Activated CD8-positive, alpha-beta T cell treated with anti-CD3 and anti-CD28 coated beads for 36 hours (primary cell): ENCODE measurements around the gene ELFN2. TPM values are rescaled to one million over a fixed set of nuclear protein-coding genes. Genes with fewer than 3 reads are reported as not detected.

Source experiments
- ATAC-seq: fragments of 200-7000 bp; cut with Tn5 transposase; one replicate; pipeline ENCODE4 v1.10.0; 2021; ENCODE audit warnings: mild to moderate bottlenecking, moderate library complexity
- CTCF ChIA-PET: fragments of 350-600 bp; sonication (Branson Sonifier 250); formaldehyde crosslinking; loops from one replicate; lab custom pipeline; 2021; ENCODE audit warnings: antibody characterized with exemption; lab: Charles Lee
- POLR2A ChIA-PET: fragments of 350-600 bp; sonication (Branson Sonifier 250); formaldehyde crosslinking; loops from one replicate; lab custom pipeline; 2021; ENCODE audit warnings: antibody characterized with exemption; lab: Charles Lee
- DNase-seq: peaks from one replicate; pipeline ENCODE4 v3.0.0-alpha.2; 2020
- H3K27ac Mint-ChIP-seq: one replicate; pipeline ENCODE4 v1.8.0; 2021; ENCODE audit warnings: mild to moderate bottlenecking, mixed read lengths
- H3K27me3 Mint-ChIP-seq: one replicate; pipeline ENCODE4 v1.8.0; 2021; ENCODE audit warnings: mixed read lengths
- H3K36me3 Mint-ChIP-seq: one replicate; pipeline ENCODE4 v1.8.0; 2021; ENCODE audit warnings: low read depth, mixed read lengths
- H3K4me1 Mint-ChIP-seq: one replicate; pipeline ENCODE4 v1.8.0; 2021; ENCODE audit warnings: low read depth, mixed read lengths
- H3K4me3 Mint-ChIP-seq: one replicate; pipeline ENCODE4 v1.8.0; 2021; ENCODE audit warnings: mild to moderate bottlenecking, moderate library complexity, mixed read lengths
- H3K9me3 Mint-ChIP-seq: one replicate; pipeline ENCODE4 v1.8.0; 2021; ENCODE audit warnings: mixed read lengths
- intact Hi-C: fragments of 100-400 bp; cut with micrococcal nuclease; formaldehyde crosslinking; loops from one replicate; pipeline ENCODE4 v1.10.0; 2022
- total RNA-seq, 2 experiments: library from RNA; stranded (reverse); gene quantifications; one replicate each; pipeline ENCODE4 v1.2.3, GENCODE V29; 2021
- TF ChIP-seq, protein P1 (sequence below): fragments of 200-600 bp; IDR thresholded peaks from one replicate; pipeline ENCODE4 v1.8.0; 2022; ENCODE audit warnings: antibody characterized with exemption, mild to moderate bottlenecking

ELFN2 gene
- total RNA-seq, 2 experiments from 2014 or later: 0.51 to 0.52 TPM

DNA sequence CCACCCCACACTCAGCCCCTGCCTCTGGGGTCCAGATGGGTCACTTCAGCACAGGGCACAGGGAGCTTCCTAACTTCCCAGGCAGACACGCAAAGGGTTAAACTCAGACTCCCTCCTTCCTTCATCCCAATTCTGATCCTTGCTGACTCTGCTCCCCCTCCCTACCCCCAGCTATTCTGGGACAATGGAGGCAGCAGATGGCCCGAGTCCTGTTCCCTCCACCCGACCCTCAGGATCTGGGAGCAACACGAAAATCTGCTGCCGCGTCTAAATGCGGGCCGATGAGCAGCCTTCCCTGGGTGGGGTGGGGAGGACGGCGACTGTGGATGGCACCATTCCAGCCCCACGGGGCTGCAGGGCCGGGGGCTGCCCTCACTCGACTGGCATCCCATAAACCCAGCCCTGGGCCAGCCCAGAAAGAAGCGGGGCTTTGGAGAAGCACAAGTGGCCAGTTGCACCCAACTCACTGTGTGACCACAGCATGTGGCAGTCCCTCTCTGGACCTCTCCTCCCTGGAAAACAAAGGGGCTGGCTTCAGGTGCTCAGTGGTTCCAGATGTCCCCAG lies 40.2 kb upstream of the ELFN2 start:
- DNase-seq (no peak), ATAC-seq (no peak)
- POLR2A ChIA-PET: no interaction called here
- H3K27ac Mint-ChIP-seq: no peak overlapping the region
- CTCF ChIA-PET: interaction anchor here (1.0 kb wide), 1 partner anchor 25 kb away, joined by 3 read pairs; no protein-coding TSS in a partner anchor
- H3K27me3 Mint-ChIP-seq: no peaks in the 10 kb centered on the region
- H3K4me3 Mint-ChIP-seq: no peak overlapping the region
- intact Hi-C loops: no loop called here
- H3K36me3 Mint-ChIP-seq: peaks cover 26% of the 10 kb centered on the region
- peaks cover 9% of the 10 kb centered on the region for H3K4me1 Mint-ChIP-seq
- H3K9me3 Mint-ChIP-seq: no peaks in the 10 kb centered on the region
- TF ChIP-seq, protein P1, sequence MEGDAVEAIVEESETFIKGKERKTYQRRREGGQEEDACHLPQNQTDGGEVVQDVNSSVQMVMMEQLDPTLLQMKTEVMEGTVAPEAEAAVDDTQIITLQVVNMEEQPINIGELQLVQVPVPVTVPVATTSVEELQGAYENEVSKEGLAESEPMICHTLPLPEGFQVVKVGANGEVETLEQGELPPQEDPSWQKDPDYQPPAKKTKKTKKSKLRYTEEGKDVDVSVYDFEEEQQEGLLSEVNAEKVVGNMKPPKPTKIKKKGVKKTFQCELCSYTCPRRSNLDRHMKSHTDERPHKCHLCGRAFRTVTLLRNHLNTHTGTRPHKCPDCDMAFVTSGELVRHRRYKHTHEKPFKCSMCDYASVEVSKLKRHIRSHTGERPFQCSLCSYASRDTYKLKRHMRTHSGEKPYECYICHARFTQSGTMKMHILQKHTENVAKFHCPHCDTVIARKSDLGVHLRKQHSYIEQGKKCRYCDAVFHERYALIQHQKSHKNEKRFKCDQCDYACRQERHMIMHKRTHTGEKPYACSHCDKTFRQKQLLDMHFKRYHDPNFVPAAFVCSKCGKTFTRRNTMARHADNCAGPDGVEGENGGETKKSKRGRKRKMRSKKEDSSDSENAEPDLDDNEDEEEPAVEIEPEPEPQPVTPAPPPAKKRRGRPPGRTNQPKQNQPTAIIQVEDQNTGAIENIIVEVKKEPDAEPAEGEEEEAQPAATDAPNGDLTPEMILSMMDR: no peak

DNA sequence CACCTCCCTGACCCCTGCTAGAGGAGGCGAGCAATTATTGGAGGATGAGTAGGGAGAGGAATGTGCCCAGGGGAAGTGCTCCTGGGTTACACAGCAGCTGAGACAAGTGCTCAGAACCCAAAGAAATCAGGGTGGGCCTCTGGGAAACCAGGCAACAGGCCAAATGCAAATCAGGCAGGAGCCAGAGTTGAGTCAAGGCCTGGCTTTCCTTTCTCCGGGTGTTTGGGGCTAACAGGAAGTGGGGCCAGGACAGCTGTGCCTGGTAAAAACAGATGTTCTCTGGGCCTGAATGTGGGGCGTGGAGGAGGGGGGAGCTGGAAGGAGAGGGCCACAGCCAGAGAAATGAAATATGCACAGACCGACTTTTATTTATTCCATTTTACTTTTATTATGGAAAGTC lies 36.9 kb upstream of the ELFN2 start:
- no peaks in the 10 kb centered on the region for H3K9me3 Mint-ChIP-seq
- H3K27ac Mint-ChIP-seq: peak overlapping the region; percentile 14
- POLR2A ChIA-PET: no interaction called here
- intact Hi-C loops: no loop called here
- ATAC-seq (no peak), DNase-seq (no peak)
- peaks cover 14% of the 10 kb centered on the region for H3K36me3 Mint-ChIP-seq
- peaks cover 9% of the 10 kb centered on the region for H3K4me1 Mint-ChIP-seq
- CTCF ChIA-PET: interaction anchor here (0.6 kb wide), 1 partner anchor 35 kb away, joined by 3 read pairs; no protein-coding TSS in a partner anchor
- H3K4me3 Mint-ChIP-seq: no peak overlapping the region
- no peaks in the 10 kb centered on the region for H3K27me3 Mint-ChIP-seq
- TF ChIP-seq, protein P1: no peak

DNA sequence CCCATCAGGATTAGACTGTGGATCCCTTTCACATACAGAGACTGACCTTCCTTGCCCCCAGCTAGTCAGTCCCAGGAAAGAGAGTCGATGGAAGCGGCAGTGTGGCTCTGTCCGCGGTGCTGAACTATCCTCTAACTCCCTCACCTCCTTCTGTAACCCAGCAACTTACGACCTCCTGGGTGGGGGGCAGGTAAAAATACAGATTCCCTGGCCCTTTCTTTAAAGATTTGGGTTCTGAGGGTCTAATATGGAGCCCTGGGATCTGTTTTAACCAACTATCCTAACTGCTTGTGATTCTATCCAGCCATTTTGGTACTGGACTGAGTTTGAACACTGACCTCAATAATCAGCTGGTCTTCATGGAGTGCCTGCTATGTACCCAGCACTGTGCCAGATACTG lies 35.7 kb upstream of the ELFN2 start:
- Mint-ChIP-seq H3K27me3 (no peaks in the 10 kb centered on the region), H3K27ac (no peak overlapping the region), H3K9me3 (no peaks in the 10 kb centered on the region), H3K4me1 (peaks cover 9% of the 10 kb centered on the region), H3K4me3 (no peak overlapping the region), H3K36me3 (peaks cover 13% of the 10 kb centered on the region)
- TF ChIP-seq, protein P1: no peak
- ChIA-PET POLR2A (interaction anchor here (0.9 kb wide), 1 partner anchor 147 kb away, joined by 3 read pairs; no protein-coding TSS in a partner anchor), CTCF (interaction anchor here (1.2 kb wide), 2 partner anchors 9 to 104 kb away, joined by 3 to 4 read pairs; no protein-coding TSS in a partner anchor)
- intact Hi-C loops: no loop called here
- no peak for ATAC-seq
- DNase-seq: peak; percentile 30

DNA sequence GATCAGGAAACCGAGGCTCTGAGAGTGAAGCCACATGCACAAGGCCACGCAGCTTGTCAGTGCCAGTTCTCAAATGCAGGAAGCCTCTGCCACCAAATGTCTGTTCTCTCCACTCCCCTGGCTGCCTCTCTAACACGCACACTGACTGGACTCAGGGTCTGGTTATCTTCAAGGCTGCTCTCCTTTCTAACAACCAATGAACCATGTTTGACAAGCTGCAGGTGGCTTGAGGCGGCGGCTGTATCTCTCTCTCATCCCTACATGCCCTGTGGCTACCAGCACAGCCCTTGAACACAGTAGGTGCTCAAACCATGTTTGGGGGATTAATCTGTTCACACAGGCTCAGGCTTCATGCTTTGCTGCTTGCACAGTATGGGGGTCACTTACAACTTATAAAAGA lies 35.2 kb upstream of the ELFN2 start:
- intact Hi-C loops: no loop called here
- Mint-ChIP-seq H3K9me3 (no peaks in the 10 kb centered on the region), H3K27ac (no peak overlapping the region), H3K27me3 (no peaks in the 10 kb centered on the region), H3K4me3 (no peak overlapping the region), H3K36me3 (peaks cover 11% of the 10 kb centered on the region), H3K4me1 (peaks cover 9% of the 10 kb centered on the region)
- ChIA-PET POLR2A (interaction anchor here (0.9 kb wide), 1 partner anchor 146 kb away, joined by 3 read pairs; no protein-coding TSS in a partner anchor), CTCF (interaction anchor here (0.6 to 1.2 kb wide), 2 partner anchors 105 to 111 kb away, joined by 3 to 4 read pairs; no protein-coding TSS in a partner anchor)
- TF ChIP-seq, protein P1: no peak
- ATAC-seq (no peak), DNase-seq (no peak)

DNA sequence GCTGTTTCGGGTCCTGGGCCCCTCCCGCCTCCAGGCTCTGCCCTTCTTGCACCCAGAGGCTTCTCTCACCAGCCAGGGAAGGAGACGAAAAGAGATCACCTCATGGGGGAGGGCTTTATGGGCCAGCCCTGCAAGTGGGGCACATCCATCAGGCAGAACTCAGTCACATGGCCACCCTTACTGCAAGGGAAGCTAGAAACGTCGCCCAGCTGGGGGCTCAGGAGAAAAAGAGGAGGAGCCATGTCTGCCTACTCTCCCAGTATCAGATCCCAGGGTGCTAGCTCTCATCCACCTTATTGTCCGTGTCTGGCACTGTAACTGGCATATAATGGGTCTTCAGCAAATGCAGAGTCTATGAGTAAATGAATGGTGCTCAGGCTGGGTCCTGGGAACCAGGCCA lies 34.7 kb upstream of the ELFN2 start:
- intact Hi-C loops: no loop called here
- Mint-ChIP-seq H3K36me3 (peaks cover 11% of the 10 kb centered on the region), H3K27me3 (no peaks in the 10 kb centered on the region), H3K4me1 (peaks cover 9% of the 10 kb centered on the region), H3K27ac (no peak overlapping the region), H3K4me3 (no peak overlapping the region), H3K9me3 (no peaks in the 10 kb centered on the region)
- DNase-seq (no peak), ATAC-seq (no peak)
- POLR2A ChIA-PET: no interaction called here
- TF ChIP-seq, protein P1: no peak
- CTCF ChIA-PET: interaction anchor here (0.6 kb wide), 1 partner anchor 112 kb away, joined by 4 read pairs; no protein-coding TSS in a partner anchor
